NCI-H82 (cell line): Measurements from ENCODE around the gene KIAA1217.
A peak's percentile ranks its signal among the peaks of the same experiment; 100 is the strongest.
"Not testable (repeated sequence)": the region's sequence is repeated elsewhere in the genome, so short reads cannot be mapped to it uniquely, and the experiment has no call there.

ENCODE experiments used
- DNase-seq: peaks from one replicate; lab custom pipeline; 2025; lab: John Stamatoyannopoulos, UW

Gene KIAA1217

GRCh38 chr10:24288581-24288980, 79.6 kb downstream of the KIAA1217 start:
- no peak for DNase-seq

GRCh38 chr10:24289235-24289634, 80.3 kb downstream of the KIAA1217 start:
- DNase-seq: no peak

- DNase-seq: no peak
Observed at GRCh38 chr10:24292304-24293293, 83.7 kb downstream of the KIAA1217 start.

- no peak for DNase-seq
Observed at GRCh38 chr10:24299578-24300260, 90.8 kb downstream of the KIAA1217 start.

- no peak for DNase-seq
Observed at GRCh38 chr10:24303522-24304310, 94.8 kb downstream of the KIAA1217 start.

GRCh38 chr10:24305551-24306506, 96.9 kb downstream of the KIAA1217 start:
- DNase-seq: no peak

GRCh38 chr10:24306507-24306875, 97.6 kb downstream of the KIAA1217 start:
- DNase-seq: no peak

GRCh38 chr10:24307116-24307515, 98.2 kb downstream of the KIAA1217 start:
- DNase-seq: no peak

GRCh38 chr10:24307696-24308485, 99.0 kb downstream of the KIAA1217 start:
- no peak for DNase-seq

- no peak for DNase-seq
Observed at GRCh38 chr10:24310104-24310503, 101.2 kb downstream of the KIAA1217 start.

GRCh38 chr10:24311888-24312287, 103.0 kb downstream of the KIAA1217 start:
- no peak for DNase-seq

GRCh38 chr10:24313283-24313682, 104.3 kb downstream of the KIAA1217 start:
- peak; percentile 82 for DNase-seq

- DNase-seq: no peak
Observed at GRCh38 chr10:24315211-24315610, 106.3 kb downstream of the KIAA1217 start.

- no peak for DNase-seq
Observed at GRCh38 chr10:24318517-24318916, 109.6 kb downstream of the KIAA1217 start.

- no peak for DNase-seq
Observed at GRCh38 chr10:24320373-24320772, 111.4 kb downstream of the KIAA1217 start.

- DNase-seq: no peak
Observed at GRCh38 chr10:24324651-24325050, 115.7 kb downstream of the KIAA1217 start.

- no peak for DNase-seq
Observed at GRCh38 chr10:24331457-24331856, 122.5 kb downstream of the KIAA1217 start.

- DNase-seq: no peak
Observed at GRCh38 chr10:24333736-24334135, 124.8 kb downstream of the KIAA1217 start.

- DNase-seq: no peak
Observed at GRCh38 chr10:24334279-24334939, 125.5 kb downstream of the KIAA1217 start.

GRCh38 chr10:24337723-24338122, 128.8 kb downstream of the KIAA1217 start:
- not testable (repeated sequence) for DNase-seq
